IMR-90 (cell line): Measurements from ENCODE around the gene IFT57. TPM values are rescaled to one million over a fixed set of nuclear protein-coding genes. Genes with fewer than 3 reads are reported as not detected.

Experiments
- ATAC-seq: fragments of 200-7000 bp; cut with Tn5 transposase; 2 replicates; pipeline ENCODE4 v1.9.1; 2020; ENCODE audit warnings: low read depth, mild to moderate bottlenecking, moderate library complexity
- BruUV-seq: library from RNA; stranded (reverse); fragments of 400-500 nt; replicated peaks from 2 replicates; lab custom pipeline; 2021; lab: Mats Ljungman, UMichigan
- CTCF ChIA-PET: fragments of 300-600 bp; formaldehyde crosslinking; extraction: SDS; loops from one replicate; lab custom pipeline; 2021; ENCODE audit warnings: antibody characterized with exemption; lab: Yijun Ruan, JAX
- POLR2A ChIA-PET: fragments of 300-600 bp; sonication (Branson Sonifier 250); formaldehyde crosslinking; loops from one replicate; lab custom pipeline; 2022; ENCODE audit warnings: antibody characterized with exemption; ENCODE audit not compliant: unreplicated experiment; lab: Charles Lee
- DNase-seq: peaks from one replicate; pipeline ENCODE4 v3.0.0; 2013
- H2AFZ ChIP-seq: replicated peaks from 2 replicates; pipeline ENCODE3; 2013; ENCODE audit warnings: low read length, mild to moderate bottlenecking; ENCODE audit not compliant: poor library complexity
- H2AK5ac ChIP-seq: 2 replicates; pipeline ENCODE4 v1.6.1; 2013; ENCODE audit warnings: low read depth, low read length, inconsistent platforms
- H2AK9ac ChIP-seq: replicated peaks from 2 replicates; pipeline ENCODE3; 2013; ENCODE audit warnings: mild to moderate bottlenecking, low read depth, low read length, moderate library complexity; ENCODE audit not compliant: poor library complexity
- H2BK120ac ChIP-seq: 2 replicates; pipeline ENCODE4 v1.6.1; 2013; ENCODE audit warnings: low read depth, low read length, inconsistent platforms
- H2BK15ac ChIP-seq: 3 replicates; pipeline ENCODE4 v1.6.1; 2013; ENCODE audit warnings: low read depth, low read length, inconsistent platforms
- H2BK20ac ChIP-seq: 2 replicates; pipeline ENCODE4 v1.6.1; 2013; ENCODE audit warnings: low read depth, mild to moderate bottlenecking, inconsistent platforms, low read length, moderate library complexity
- H2BK5ac ChIP-seq: 2 replicates; pipeline ENCODE4 v1.6.1; 2013; ENCODE audit warnings: mild to moderate bottlenecking, low read depth, low read length, inconsistent platforms; ENCODE audit not compliant: poor library complexity, severe bottlenecking
- H3K14ac ChIP-seq: replicated peaks from 2 replicates; pipeline ENCODE4 v1.6.1; 2013; ENCODE audit warnings: low read depth, low read length, inconsistent platforms
- H3K18ac ChIP-seq: 2 replicates; pipeline ENCODE4 v1.6.1; 2013; ENCODE audit warnings: low read depth, low read length, control low read depth
- H3K23ac ChIP-seq: 2 replicates; pipeline ENCODE4 v1.6.1; 2013; ENCODE audit warnings: low read depth, low read length, inconsistent platforms
- H3K27ac ChIP-seq: 2 replicates; pipeline ENCODE4 v1.5.1; 2013; ENCODE audit warnings: mild to moderate bottlenecking, control low read depth, low read length; ENCODE audit not compliant: insufficient read depth
- H3K27me3 ChIP-seq: 2 replicates; pipeline ENCODE4 v1.6.1; 2013; ENCODE audit warnings: low read length; ENCODE audit not compliant: control insufficient read depth, insufficient read depth
- H3K36me3 ChIP-seq: 2 replicates; pipeline ENCODE4 v1.6.1; 2013; ENCODE audit warnings: low read length, mixed read lengths; ENCODE audit not compliant: control insufficient read depth, insufficient read depth
- H3K4ac ChIP-seq: 2 replicates; pipeline ENCODE4 v1.6.1; 2013; ENCODE audit warnings: low read depth, low read length, inconsistent platforms
- H3K4me1 ChIP-seq: 2 replicates; pipeline ENCODE4 v1.6.1; 2013; ENCODE audit warnings: low read length, mixed read lengths; ENCODE audit not compliant: control insufficient read depth, insufficient read depth
- H3K4me2 ChIP-seq: 2 replicates; pipeline ENCODE4 v1.6.1; 2013; ENCODE audit warnings: low read depth, mild to moderate bottlenecking, control low read depth, low read length, moderate library complexity
- H3K4me3 ChIP-seq: 2 replicates; pipeline ENCODE4 v1.5.1; 2013; ENCODE audit warnings: low read depth, mild to moderate bottlenecking, control low read depth, low read length, moderate library complexity; ENCODE audit not compliant: insufficient read depth
- H3K56ac ChIP-seq: 2 replicates; pipeline ENCODE4 v1.6.1; 2013; ENCODE audit warnings: low read length, inconsistent platforms; ENCODE audit not compliant: insufficient read depth; ENCODE audit errors: extremely low read depth
- H3K79me1 ChIP-seq, 2 experiments: 2 replicates each; pipeline ENCODE4 v1.6.1; 2013; ENCODE audit warnings: low read length in 2 of 2, inconsistent platforms in 1 of 2, low read depth in 1 of 2
- H3K9ac ChIP-seq: 2 replicates; pipeline ENCODE4 v1.6.1; 2013; ENCODE audit warnings: low read depth, low read length, control low read depth
- H3K9me1 ChIP-seq: 2 replicates; pipeline ENCODE4 v1.6.1; 2013; ENCODE audit warnings: low read length, inconsistent platforms; ENCODE audit not compliant: insufficient read depth
- H3K9me3 ChIP-seq: 2 replicates; pipeline ENCODE4 v1.6.1; 2013; ENCODE audit warnings: low read length; ENCODE audit not compliant: control insufficient read depth, insufficient read depth
- H4K20me1 ChIP-seq: 2 replicates; pipeline ENCODE4 v1.6.1; 2013; ENCODE audit warnings: low read length, inconsistent platforms; ENCODE audit not compliant: insufficient read depth
- H4K5ac ChIP-seq: 2 replicates; pipeline ENCODE4 v1.6.1; 2013; ENCODE audit warnings: mild to moderate bottlenecking, low read depth, low read length, control low read depth
- H4K8ac ChIP-seq, 2 experiments: 2 replicates each; pipeline ENCODE4 v1.6.1; 2013; ENCODE audit warnings: low read depth in 2 of 2, low read length in 2 of 2, control low read depth in 1 of 2, inconsistent platforms in 1 of 2
- H4K91ac ChIP-seq: 2 replicates; pipeline ENCODE4 v1.6.1; 2013; ENCODE audit warnings: low read depth, low read length, inconsistent platforms; ENCODE audit not compliant: insufficient read depth
- BHLHE40 ChIP-seq: fragments of 150-350 bp; IDR thresholded peaks from 2 replicates; pipeline ENCODE4 v1.6.1; 2016; ENCODE audit warnings: mild to moderate bottlenecking, low read depth, low read length
- CEBPB ChIP-seq: IDR thresholded peaks from 2 replicates; pipeline ENCODE4 v1.6.1; 2012; ENCODE audit warnings: low read depth, low read length, improper control_type of control experiment
- CHD1 ChIP-seq: IDR thresholded peaks from 2 replicates; pipeline ENCODE4 v1.6.1; 2012; ENCODE audit warnings: low read depth, low read length, improper control_type of control experiment
- CTCF ChIP-seq: conservative IDR thresholded peaks from 2 replicates; pipeline ENCODE4 v1.5.1; 2012; ENCODE audit warnings: mild to moderate bottlenecking, low read depth, low read length, improper control_type of control experiment
- ELK1 ChIP-seq: fragments of 150-350 bp; IDR thresholded peaks from 2 replicates; pipeline ENCODE4 v1.6.1; 2016; ENCODE audit warnings: low read depth, mild to moderate bottlenecking, low read length, moderate library complexity, borderline replicate concordance
- FOS ChIP-seq: fragments of 150-350 bp; IDR thresholded peaks from 2 replicates; pipeline ENCODE4 v1.6.1; 2016; ENCODE audit warnings: low read depth, low read length
- MAFK ChIP-seq: IDR thresholded peaks from 2 replicates; pipeline ENCODE4 v1.6.1; 2012; ENCODE audit warnings: low read depth, low read length, improper control_type of control experiment
- MAZ ChIP-seq: IDR thresholded peaks from 2 replicates; pipeline ENCODE4 v1.6.1; 2012; ENCODE audit warnings: low read depth, mild to moderate bottlenecking, low read length, improper control_type of control experiment, moderate library complexity, borderline replicate concordance
- MXI1 ChIP-seq: IDR thresholded peaks from 2 replicates; pipeline ENCODE4 v1.6.1; 2012; ENCODE audit warnings: low read depth, mild to moderate bottlenecking, low read length, moderate library complexity, borderline replicate concordance
- NFE2L2 ChIP-seq: fragments of 150-350 bp; IDR thresholded peaks from 2 replicates; pipeline ENCODE4 v1.6.1; 2016; ENCODE audit warnings: low read depth, mild to moderate bottlenecking, low read length
- RAD21 ChIP-seq: IDR thresholded peaks from 2 replicates; pipeline ENCODE4 v1.6.1; 2012; ENCODE audit warnings: low read length, improper control_type of control experiment
- RCOR1 ChIP-seq: IDR thresholded peaks from 2 replicates; pipeline ENCODE4 v1.6.1; 2012; ENCODE audit warnings: mild to moderate bottlenecking, low read length, improper control_type of control experiment; ENCODE audit not compliant: insufficient replicate concordance
- RFX5 ChIP-seq: IDR thresholded peaks from 2 replicates; pipeline ENCODE4 v1.8.0; 2012; ENCODE audit warnings: low read depth, mild to moderate bottlenecking, low read length, moderate library complexity
- SMC3 ChIP-seq: fragments of 150-350 bp; IDR thresholded peaks from 2 replicates; pipeline ENCODE4 v1.6.1; 2016; ENCODE audit warnings: low read depth, mild to moderate bottlenecking, antibody characterized with exemption, low read length, moderate library complexity
- WGBS, 2 experiments: methylation state at CpG; one replicate each; pipeline versions ENCODE4 v1.1.5 to v1.1.7; 2013; ENCODE audit warnings: missing lambda C conversion rate in 2 of 2; ENCODE audit not compliant: insufficient read length in 1 of 2; ENCODE audit errors: extremely low coverage in 2 of 2; 5-methylcytosine and 5-hydroxymethylcytosine counted together
- dilution Hi-C: fragments of 300-500 bp; cut with HindIII; formaldehyde crosslinking; loops from one replicate; pipeline ENCODE4 v1.14.3; 2018; ENCODE audit warnings: low sequenced_read_pairs; ENCODE audit not compliant: unreplicated experiment
- in situ Hi-C: fragments of 300-500 bp; cut with MboI; formaldehyde crosslinking; loops from 3 replicates; pipeline ENCODE4 v1.14.3; 2019; ENCODE audit warnings: low sequenced_read_pairs, inconsistent platforms, mixed read lengths
- intact Hi-C: fragments of 100-400 bp; cut with micrococcal nuclease; formaldehyde crosslinking; loops from 2 replicates; pipeline ENCODE4 v1.10.0; 2022
- polyA plus RNA-seq, 3 experiments: library from polyadenylated mRNA; depleted of rRNA; stranded (reverse); fragments of >200 nt; gene quantifications; 2 replicates each; pipeline ENCODE4 v1.2.3, GENCODE V29; 2012; ENCODE audit warnings: low replicate concordance in 1 of 3
- total RNA-seq: library from RNA; depleted of rRNA; stranded (reverse); fragments of >200 nt; gene quantifications from 2 replicates; pipeline ENCODE4 v1.2.3, GENCODE V29; 2012
- TF ChIP-seq, protein P1 (sequence below): fragments of 150-350 bp; IDR thresholded peaks from 2 replicates; pipeline ENCODE4 v1.6.1; 2017; ENCODE audit warnings: mild to moderate bottlenecking, antibody characterized with exemption, low read length, low read depth

The IFT57 gene
- total and polyA plus RNA-seq, 2 of the 4 experiments (the other 2 are of a cell fraction) = 30.0 to 35.3 TPM

GRCh38 chr3:108118038-108118768 is 104.0 kb downstream of the IFT57 start:
- H3K4ac ChIP-seq = no peak overlapping the region
- no peak overlapping the region for H2BK15ac ChIP-seq
- ChIA-PET CTCF (no interaction called here), POLR2A (no interaction called here)
- peak; percentile 51 for DNase-seq
- H3K9me3 ChIP-seq = no peaks in the 10 kb centered on the region
- no peak overlapping the region for H3K4me3 ChIP-seq
- no peak overlapping the region for H2AK9ac ChIP-seq
- H4K5ac ChIP-seq = no peak overlapping the region
- no TSS peak for BruUV-seq
- no peaks in the 10 kb centered on the region for H3K36me3 ChIP-seq
- no peak overlapping the region for H3K9ac ChIP-seq
- H3K14ac ChIP-seq = no peak overlapping the region
- H2BK20ac ChIP-seq = no peak overlapping the region
- no peak overlapping the region for H3K4me2 ChIP-seq
- no peak overlapping the region for H3K27ac ChIP-seq
- H3K18ac ChIP-seq = no peak overlapping the region
- dilution Hi-C loops (no loop called here), intact Hi-C loops (no loop called here), in situ Hi-C loops (no loop called here)
- H4K8ac ChIP-seq = peak overlapping the region in 1 of 2 experiments; percentile 31; a peak in 1 of 4 replicates
- no peak overlapping the region for H2BK120ac ChIP-seq
- H4K91ac ChIP-seq = no peak overlapping the region; the same call in 1 of the 2 replicates
- 50% methylated on average over 2 of the region's 6 CpGs; no CpG with 5 or more reads in 1 of the 2 experiments for WGBS, 2 experiments
- H4K20me1 ChIP-seq = no peaks in the 10 kb centered on the region
- no peak overlapping the region for H3K23ac ChIP-seq
- ATAC-seq = no peak; the same call in 1 of the 2 replicates
- peaks cover 7% of the 10 kb centered on the region; the same call in 1 of the 2 replicates for H3K9me1 ChIP-seq
- H3K79me1 ChIP-seq = no peaks in the 10 kb centered on the region
- H2AK5ac ChIP-seq = peak overlapping the region; percentile 7; the same call in 1 of the 2 replicates
- no peaks in the 10 kb centered on the region for H3K27me3 ChIP-seq
- H2AFZ ChIP-seq = no peak overlapping the region
- H3K4me1 ChIP-seq = peaks cover 4% of the 10 kb centered on the region
- no peak overlapping the region for H2BK5ac ChIP-seq
- H3K56ac ChIP-seq = no peak overlapping the region
- TF ChIP-seq, protein P1, sequence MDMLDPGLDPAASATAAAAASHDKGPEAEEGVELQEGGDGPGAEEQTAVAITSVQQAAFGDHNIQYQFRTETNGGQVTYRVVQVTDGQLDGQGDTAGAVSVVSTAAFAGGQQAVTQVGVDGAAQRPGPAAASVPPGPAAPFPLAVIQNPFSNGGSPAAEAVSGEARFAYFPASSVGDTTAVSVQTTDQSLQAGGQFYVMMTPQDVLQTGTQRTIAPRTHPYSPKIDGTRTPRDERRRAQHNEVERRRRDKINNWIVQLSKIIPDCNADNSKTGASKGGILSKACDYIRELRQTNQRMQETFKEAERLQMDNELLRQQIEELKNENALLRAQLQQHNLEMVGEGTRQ = no peak
- TF ChIP-seq CTCF (no peak), MXI1 (no peak), SMC3 (no peak), RAD21 (no peak), MAZ (no peak), RFX5 (no peak), ELK1 (no peak), MAFK (no peak), RCOR1 (no peak), NFE2L2 (no peak), CHD1 (no peak), CEBPB (no peak), FOS (no peak), BHLHE40 (no peak)
